Heart right ventricle (tissue), 16 donors: ENCODE data around the gene CHRNB1. TPM values are rescaled to one million over a fixed set of nuclear protein-coding genes. Genes with fewer than 3 reads are reported as not detected.
"Not testable (repeated sequence)": the region's sequence is repeated elsewhere in the genome, so short reads cannot be mapped to it uniquely, and the experiment has no call there.

ENCODE experiments used
- ATAC-seq, 8 donors: fragments of 200-7000 bp; cut with Tn5 transposase; one replicate each; pipeline ENCODE4 v1.9.1; 2020; ENCODE audit warnings: mild to moderate bottlenecking in 8 of 8, moderate library complexity in 8 of 8, moderate number of reproducible peaks in 1 of 8
- DNase-seq, 2 donors: peaks; one replicate each; pipeline ENCODE4 v3.0.0-alpha.2; 2020
- H3K27ac ChIP-seq, 10 donors: fragments of 200-600 bp; sonication (generic) in 2 of 10; one replicate each; pipeline versions ENCODE4 v1.5.0 to v1.8.0; 2020 to 2022; ENCODE audit warnings: mild to moderate bottlenecking in 3 of 10
- H3K27me3 ChIP-seq, 7 donors: fragments of 200-600 bp; one replicate each; pipeline ENCODE4 v1.8.0; 2021 to 2022; ENCODE audit warnings: mild to moderate bottlenecking in 2 of 7
- H3K36me3 ChIP-seq, 9 donors: fragments of 200-600 bp; sonication (generic) in 1 of 9; one replicate each; pipeline versions ENCODE4 v1.5.0 to v1.8.0; 2020 to 2022; ENCODE audit warnings: mild to moderate bottlenecking in 2 of 9
- H3K4me1 ChIP-seq, 9 donors: fragments of 200-600 bp; sonication (generic) in 1 of 9; one replicate each; pipeline versions ENCODE4 v1.5.0 to v1.8.0; 2020 to 2022; ENCODE audit warnings: mild to moderate bottlenecking in 4 of 9
- H3K4me3 ChIP-seq, 10 donors: fragments of 200-600 bp; sonication (generic) in 2 of 10; one replicate each; pipeline versions ENCODE4 v1.5.0 to v1.8.0; 2020 to 2022; ENCODE audit warnings: mild to moderate bottlenecking in 7 of 10, moderate library complexity in 2 of 10
- H3K9me3 ChIP-seq, 11 donors: fragments of 200-600 bp in 10 of 11; sonication (generic) in 2 of 11; one replicate each; pipeline versions ENCODE4 v1.5.0 to v1.8.0; 2013 to 2022; ENCODE audit warnings: mild to moderate bottlenecking in 2 of 11, control low read depth in 1 of 11, moderate library complexity in 1 of 11
- WGBS, 2 donors: extraction: QIAGEN DNeasy Blood & Tissue Kit; methylation state at CpG; one replicate each; pipeline ENCODE4 v1.1.7; 2013; ENCODE audit warnings: inconsistent platforms in 1 of 2; 5-methylcytosine and 5-hydroxymethylcytosine counted together
- intact Hi-C, 10 donors: fragments of 100-400 bp; cut with DNase I; formaldehyde crosslinking; loops; one replicate each; pipeline versions ENCODE4 v1.11.1 to v1.14.2; 2022
- polyA plus RNA-seq, 2 donors: library from polyadenylated mRNA; stranded (reverse); fragments of 200-250 nt; gene quantifications; one replicate each; pipeline ENCODE4 v1.2.3, GENCODE V29; 2013
- total RNA-seq, 10 donors: library from RNA; stranded (reverse); fragmentation: NEBNext Ultra II Directional in 3 of 10; extraction: Animal tissue kit (Norgen Biotek cat#: 25700) in 3 of 10; gene quantifications; one replicate each; pipeline versions ENCODE4 v1.2.1 to v1.2.4, GENCODE V29; 2021 to 2023
- TF ChIP-seq, protein P1 (sequence below), 9 donors: fragments of 200-600 bp; sonication (generic) in 2 of 9; IDR thresholded peaks; one replicate each; pipeline versions ENCODE4 v1.5.0 to v1.8.0; 2021 to 2022; ENCODE audit warnings: antibody characterized with exemption in 9 of 9, mild to moderate bottlenecking in 5 of 9, moderate library complexity in 1 of 9
- donor health status: Arrhythmogenic right ventricular cardiomyopathy.
- donor health status: ischemic (EF 13 %, LVEDD 7.1; RV severe dilation, severe dysfunction).
- donor health status: healthy with polysubstance abuse.
- donor health status: DM: no; HTN: yes; CAD: no.
- donor health status: DM: no; HTN: no; CAD: no.
- donor health status: ischemic (EF 25% LVEDD 6.9; RV normal size, moderate dysfunction).
- donor health status: ischemic (EF 25% LVEDD 5.7; RV mildly dilated, moderate dysfunction).
- donor health status: healthy.
- donor health status: DM: yes; HTN: yes; CAD: no.
- donor health status: Ischemic cardiomyopathy.
- donor health status: ischemic (EF 35%, LVEDD 5.7; RV mildly dilated, moderate dysfunction).
- donor health status: nonischemic (EF 11% LVEDD 7.7; RV severe dilation, severe dysfunction).
- donor health status: DM: yes; HTN: yes; CAD: no.
- donor health status: PGD.
- donor health status: ischemic (EF 29% LVEDD 5.4; RV normal size, mild dysfunction).
- donor health status: nonischemic (EF 23%, LVEDD 6.1; RV moderate dilation, normal function).

CHRNB1 gene
- total and polyA plus RNA-seq, 12 donors = 5.4 to 25.4 (median 10.4) TPM

DNA sequence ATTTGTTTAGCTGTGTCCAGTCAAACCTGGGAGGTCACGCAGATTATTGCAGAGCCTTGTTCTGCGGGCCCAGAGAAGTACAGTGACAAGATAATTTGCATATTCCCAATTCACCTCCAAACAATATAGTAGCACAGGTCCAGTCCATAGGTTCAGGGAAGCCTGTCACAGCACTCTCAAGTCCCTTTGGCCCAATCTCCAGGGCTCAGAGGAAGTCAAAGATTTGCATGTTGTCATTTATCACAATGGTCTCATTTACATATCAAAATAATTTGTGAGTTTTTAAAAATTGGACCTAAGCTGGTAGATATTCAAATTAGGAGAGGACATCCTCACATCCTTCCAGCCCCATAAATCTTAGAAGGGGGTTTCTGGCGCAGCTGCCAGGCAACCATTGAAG lies 22.6 kb downstream of the CHRNB1 start:
- peaks cover 14 to 65% (median 51%) of the 10 kb centered on the region in 9 donors for H3K4me1 ChIP-seq
- H3K36me3 ChIP-seq = peaks cover 0 to 52% (median 7%) of the 10 kb centered on the region in 9 donors
- intact Hi-C loops = no loop called here
- no peak overlapping the region for H3K4me3 ChIP-seq
- ATAC-seq (no peak), DNase-seq (no peak)
- no peaks in the 10 kb centered on the region for H3K27me3 ChIP-seq
- WGBS, 2 donors = 91 to 95% methylated on average over 3 of the region's 3 CpGs
- H3K9me3 ChIP-seq = no peaks in the 10 kb centered on the region
- TF ChIP-seq, protein P1, sequence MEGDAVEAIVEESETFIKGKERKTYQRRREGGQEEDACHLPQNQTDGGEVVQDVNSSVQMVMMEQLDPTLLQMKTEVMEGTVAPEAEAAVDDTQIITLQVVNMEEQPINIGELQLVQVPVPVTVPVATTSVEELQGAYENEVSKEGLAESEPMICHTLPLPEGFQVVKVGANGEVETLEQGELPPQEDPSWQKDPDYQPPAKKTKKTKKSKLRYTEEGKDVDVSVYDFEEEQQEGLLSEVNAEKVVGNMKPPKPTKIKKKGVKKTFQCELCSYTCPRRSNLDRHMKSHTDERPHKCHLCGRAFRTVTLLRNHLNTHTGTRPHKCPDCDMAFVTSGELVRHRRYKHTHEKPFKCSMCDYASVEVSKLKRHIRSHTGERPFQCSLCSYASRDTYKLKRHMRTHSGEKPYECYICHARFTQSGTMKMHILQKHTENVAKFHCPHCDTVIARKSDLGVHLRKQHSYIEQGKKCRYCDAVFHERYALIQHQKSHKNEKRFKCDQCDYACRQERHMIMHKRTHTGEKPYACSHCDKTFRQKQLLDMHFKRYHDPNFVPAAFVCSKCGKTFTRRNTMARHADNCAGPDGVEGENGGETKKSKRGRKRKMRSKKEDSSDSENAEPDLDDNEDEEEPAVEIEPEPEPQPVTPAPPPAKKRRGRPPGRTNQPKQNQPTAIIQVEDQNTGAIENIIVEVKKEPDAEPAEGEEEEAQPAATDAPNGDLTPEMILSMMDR (IDR thresholded peaks at IDR 0.05) = no peak
- peak overlapping the region in 9 of 10 donors; percentile 73 to 88 (median 79) for H3K27ac ChIP-seq

DNA sequence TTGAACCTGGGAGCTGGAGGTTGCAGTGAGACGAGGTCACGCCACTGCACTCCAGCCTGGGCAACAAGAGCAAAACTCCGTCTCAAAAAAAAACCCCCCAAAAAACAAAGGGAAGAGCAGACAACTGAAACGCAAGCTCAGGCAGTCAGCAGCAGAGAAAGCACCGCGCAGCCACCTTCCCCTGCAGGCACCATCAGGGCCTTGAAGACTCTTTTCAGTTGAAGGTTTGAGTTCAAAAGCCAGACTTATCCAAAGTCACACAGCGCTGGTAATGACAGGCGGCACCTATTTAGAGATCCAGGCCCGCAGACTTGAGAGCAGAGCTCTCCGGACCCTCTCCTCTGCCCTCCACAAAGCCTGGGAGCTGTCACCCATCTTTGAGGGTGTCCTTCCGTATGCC lies 23.4 kb downstream of the CHRNB1 start:
- no peaks in the 10 kb centered on the region for H3K9me3 ChIP-seq
- H3K4me3 ChIP-seq = no peak overlapping the region
- WGBS, 2 donors = 88 to 95% methylated on average over 11 of the region's 11 CpGs
- DNase-seq = no peak
- no peak for ATAC-seq
- H3K36me3 ChIP-seq = peaks cover 0 to 44% (median 4%) of the 10 kb centered on the region in 9 donors
- no peaks in the 10 kb centered on the region for H3K27me3 ChIP-seq
- H3K4me1 ChIP-seq = peaks cover 14 to 68% (median 51%) of the 10 kb centered on the region in 9 donors
- H3K27ac ChIP-seq = peak overlapping the region in 7 of 10 donors; percentile 75 to 88 (median 81)
- intact Hi-C loops = loop anchor here in 1 of 10 donors (1.0 kb wide), 1 partner anchor 10 kb away; no protein-coding TSS in a partner anchor
- TF ChIP-seq, protein P1 (IDR thresholded peaks at IDR 0.05) = no peak

DNA sequence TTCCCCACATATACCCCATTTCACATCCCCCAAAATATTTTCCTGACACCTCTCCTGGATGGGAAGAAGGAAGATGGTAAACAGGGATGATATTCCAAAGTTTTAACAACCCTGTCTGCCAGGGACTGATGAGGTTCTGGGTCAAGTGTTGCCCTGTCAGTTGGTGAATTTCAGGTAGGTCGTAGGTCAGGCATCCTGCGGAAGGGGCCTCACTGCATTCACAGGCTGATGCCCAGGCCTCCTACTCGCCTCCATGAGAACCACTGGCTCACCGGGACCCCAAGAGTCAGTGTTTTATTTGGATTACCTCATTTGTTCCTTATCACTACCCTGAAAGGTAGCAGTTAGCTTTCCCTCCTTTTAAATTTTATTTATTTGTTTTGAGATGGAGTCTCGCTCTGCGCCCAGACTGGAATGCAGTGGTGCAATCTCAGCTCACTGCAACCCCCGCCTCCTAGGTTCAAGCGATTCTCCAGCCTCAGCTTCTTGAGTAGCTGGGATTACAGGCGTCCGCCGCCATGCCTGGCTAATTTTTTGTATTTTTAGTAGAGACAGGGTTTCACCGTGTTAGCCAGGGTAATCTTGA lies 24.0 kb downstream of the CHRNB1 start:
- Histone ChIP-seq H3K36me3 (peaks cover 0 to 38% (median 0%) of the 10 kb centered on the region in 9 donors), H3K27me3 (no peaks in the 10 kb centered on the region), H3K4me3 (no peak overlapping the region), H3K4me1 (peaks cover 14 to 73% (median 51%) of the 10 kb centered on the region in 9 donors), H3K27ac (peak overlapping the region in 2 of 10 donors; percentile 10 to 82), H3K9me3 (no peaks in the 10 kb centered on the region)
- 77 to 85% methylated on average over 12 of the region's 12 CpGs for WGBS, 2 donors
- intact Hi-C loops = loop anchor here in 1 of 10 donors (1.0 kb wide), 1 partner anchor 9 kb away; no protein-coding TSS in a partner anchor
- ATAC-seq (no peak), DNase-seq (no peak)
- TF ChIP-seq, protein P1 (IDR thresholded peaks at IDR 0.05) = no peak

DNA sequence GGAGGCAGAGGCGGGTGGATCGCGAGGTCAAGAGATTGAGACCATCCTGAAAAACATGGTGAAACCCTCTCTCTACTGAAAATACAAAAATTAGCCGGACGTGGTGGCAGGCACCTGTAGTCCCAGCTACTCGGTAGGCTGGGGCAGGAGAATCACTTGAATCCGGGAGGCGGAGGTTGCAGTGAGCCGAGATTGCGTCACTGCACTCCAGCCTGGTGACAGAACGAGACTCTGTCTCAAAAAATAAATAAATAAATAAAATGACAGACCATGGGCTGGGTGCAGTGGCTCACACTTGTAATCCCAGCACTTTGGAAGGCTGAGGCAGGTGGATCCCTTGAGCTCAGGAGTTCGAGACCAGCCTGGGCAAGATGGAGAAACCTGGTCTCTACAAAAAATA lies 25.0 kb downstream of the CHRNB1 start:
- peak overlapping the region in 3 of 10 donors; percentile 0 to 82 (median 13) for H3K27ac ChIP-seq
- DNase-seq, intact Hi-C loops: not testable (repeated sequence)

DNA sequence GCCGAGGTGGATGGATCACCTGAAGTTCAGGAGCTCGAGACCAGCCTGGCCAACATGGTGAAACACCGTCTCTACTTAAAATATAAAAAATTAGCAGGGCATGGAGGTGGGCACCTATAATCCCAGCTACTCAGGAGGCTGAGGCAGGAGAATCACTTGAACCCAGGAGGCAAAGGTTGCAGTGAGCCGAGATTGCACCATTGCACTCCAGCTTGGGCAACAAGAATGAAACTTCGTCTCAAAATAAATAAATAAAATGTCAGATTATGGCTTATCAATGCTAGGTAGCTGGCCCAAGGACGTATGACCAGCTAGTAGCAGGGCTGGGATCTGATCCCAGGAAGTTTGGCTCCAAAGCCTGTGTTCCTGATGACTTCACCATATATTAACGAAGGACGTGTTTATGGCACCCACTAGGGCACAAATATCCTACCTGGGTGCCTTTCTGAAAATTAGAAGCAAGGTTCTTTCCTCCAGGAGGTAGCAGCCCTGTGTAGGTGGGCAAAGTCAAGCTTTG lies 25.7 kb downstream of the CHRNB1 start:
- intact Hi-C loops, H3K27me3 ChIP-seq, H3K9me3 ChIP-seq, ATAC-seq, DNase-seq, H3K4me3 ChIP-seq: not testable (repeated sequence)
- Histone ChIP-seq H3K36me3 (peaks cover 0 to 35% (median 0%) of the 10 kb centered on the region in 9 donors), H3K4me1 (peaks cover 18 to 89% (median 64%) of the 10 kb centered on the region in 9 donors), H3K27ac (peak overlapping the region in 4 of 10 donors; percentile 8 to 63 (median 45))
- 67 to 70% methylated on average over 8 of the region's 8 CpGs for WGBS, 2 donors

More for the DNA sequence above, 25.0 kb downstream of the CHRNB1 start:
- Histone ChIP-seq H3K4me1 (peaks cover 14 to 83% (median 60%) of the 10 kb centered on the region in 9 donors), H3K36me3 (peaks cover 0 to 36% (median 0%) of the 10 kb centered on the region in 9 donors)
- not testable (repeated sequence) for H3K4me3 ChIP-seq, H3K9me3 ChIP-seq, H3K27me3 ChIP-seq, ATAC-seq
- WGBS, 2 donors = 92 to 93% methylated on average over 12 of the region's 12 CpGs
